IMR-90 (cell line): Measurements from ENCODE around the gene DACH1. TPM values are rescaled to one million over a fixed set of nuclear protein-coding genes. Genes with fewer than 3 reads are reported as not detected.

Experiments
- ATAC-seq: fragments of 200-7000 bp; cut with Tn5 transposase; 2 replicates; pipeline ENCODE4 v1.9.1; 2020; ENCODE audit warnings: low read depth, mild to moderate bottlenecking, moderate library complexity
- BruUV-seq: library from RNA; stranded (reverse); fragments of 400-500 nt; replicated peaks from 2 replicates; lab custom pipeline; 2021; lab: Mats Ljungman, UMichigan
- CTCF ChIA-PET: fragments of 300-600 bp; formaldehyde crosslinking; extraction: SDS; loops from one replicate; lab custom pipeline; 2021; ENCODE audit warnings: antibody characterized with exemption; lab: Yijun Ruan, JAX
- POLR2A ChIA-PET: fragments of 300-600 bp; sonication (Branson Sonifier 250); formaldehyde crosslinking; loops from one replicate; lab custom pipeline; 2022; ENCODE audit warnings: antibody characterized with exemption; ENCODE audit not compliant: unreplicated experiment; lab: Charles Lee
- DNase-seq: peaks from one replicate; pipeline ENCODE4 v3.0.0; 2013
- H2AFZ ChIP-seq: replicated peaks from 2 replicates; pipeline ENCODE3; 2013; ENCODE audit warnings: low read length, mild to moderate bottlenecking; ENCODE audit not compliant: poor library complexity
- H2AK5ac ChIP-seq: 2 replicates; pipeline ENCODE4 v1.6.1; 2013; ENCODE audit warnings: low read depth, low read length, inconsistent platforms
- H2AK9ac ChIP-seq: replicated peaks from 2 replicates; pipeline ENCODE3; 2013; ENCODE audit warnings: mild to moderate bottlenecking, low read depth, low read length, moderate library complexity; ENCODE audit not compliant: poor library complexity
- H2BK120ac ChIP-seq: 2 replicates; pipeline ENCODE4 v1.6.1; 2013; ENCODE audit warnings: low read depth, low read length, inconsistent platforms
- H2BK15ac ChIP-seq: 3 replicates; pipeline ENCODE4 v1.6.1; 2013; ENCODE audit warnings: low read depth, low read length, inconsistent platforms
- H2BK20ac ChIP-seq: 2 replicates; pipeline ENCODE4 v1.6.1; 2013; ENCODE audit warnings: low read depth, mild to moderate bottlenecking, inconsistent platforms, low read length, moderate library complexity
- H2BK5ac ChIP-seq: 2 replicates; pipeline ENCODE4 v1.6.1; 2013; ENCODE audit warnings: mild to moderate bottlenecking, low read depth, low read length, inconsistent platforms; ENCODE audit not compliant: poor library complexity, severe bottlenecking
- H3K14ac ChIP-seq: replicated peaks from 2 replicates; pipeline ENCODE4 v1.6.1; 2013; ENCODE audit warnings: low read depth, low read length, inconsistent platforms
- H3K18ac ChIP-seq: 2 replicates; pipeline ENCODE4 v1.6.1; 2013; ENCODE audit warnings: low read depth, low read length, control low read depth
- H3K23ac ChIP-seq: 2 replicates; pipeline ENCODE4 v1.6.1; 2013; ENCODE audit warnings: low read depth, low read length, inconsistent platforms
- H3K27ac ChIP-seq: 2 replicates; pipeline ENCODE4 v1.5.1; 2013; ENCODE audit warnings: mild to moderate bottlenecking, control low read depth, low read length; ENCODE audit not compliant: insufficient read depth
- H3K27me3 ChIP-seq: 2 replicates; pipeline ENCODE4 v1.6.1; 2013; ENCODE audit warnings: low read length; ENCODE audit not compliant: control insufficient read depth, insufficient read depth
- H3K36me3 ChIP-seq: 2 replicates; pipeline ENCODE4 v1.6.1; 2013; ENCODE audit warnings: low read length, mixed read lengths; ENCODE audit not compliant: control insufficient read depth, insufficient read depth
- H3K4ac ChIP-seq: 2 replicates; pipeline ENCODE4 v1.6.1; 2013; ENCODE audit warnings: low read depth, low read length, inconsistent platforms
- H3K4me1 ChIP-seq: 2 replicates; pipeline ENCODE4 v1.6.1; 2013; ENCODE audit warnings: low read length, mixed read lengths; ENCODE audit not compliant: control insufficient read depth, insufficient read depth
- H3K4me2 ChIP-seq: 2 replicates; pipeline ENCODE4 v1.6.1; 2013; ENCODE audit warnings: low read depth, mild to moderate bottlenecking, control low read depth, low read length, moderate library complexity
- H3K4me3 ChIP-seq: 2 replicates; pipeline ENCODE4 v1.5.1; 2013; ENCODE audit warnings: low read depth, mild to moderate bottlenecking, control low read depth, low read length, moderate library complexity; ENCODE audit not compliant: insufficient read depth
- H3K56ac ChIP-seq: 2 replicates; pipeline ENCODE4 v1.6.1; 2013; ENCODE audit warnings: low read length, inconsistent platforms; ENCODE audit not compliant: insufficient read depth; ENCODE audit errors: extremely low read depth
- H3K79me1 ChIP-seq, 2 experiments: 2 replicates each; pipeline ENCODE4 v1.6.1; 2013; ENCODE audit warnings: low read length in 2 of 2, inconsistent platforms in 1 of 2, low read depth in 1 of 2
- H3K9ac ChIP-seq: 2 replicates; pipeline ENCODE4 v1.6.1; 2013; ENCODE audit warnings: low read depth, low read length, control low read depth
- H3K9me1 ChIP-seq: 2 replicates; pipeline ENCODE4 v1.6.1; 2013; ENCODE audit warnings: low read length, inconsistent platforms; ENCODE audit not compliant: insufficient read depth
- H3K9me3 ChIP-seq: 2 replicates; pipeline ENCODE4 v1.6.1; 2013; ENCODE audit warnings: low read length; ENCODE audit not compliant: control insufficient read depth, insufficient read depth
- H4K20me1 ChIP-seq: 2 replicates; pipeline ENCODE4 v1.6.1; 2013; ENCODE audit warnings: low read length, inconsistent platforms; ENCODE audit not compliant: insufficient read depth
- H4K5ac ChIP-seq: 2 replicates; pipeline ENCODE4 v1.6.1; 2013; ENCODE audit warnings: mild to moderate bottlenecking, low read depth, low read length, control low read depth
- H4K8ac ChIP-seq, 2 experiments: 2 replicates each; pipeline ENCODE4 v1.6.1; 2013; ENCODE audit warnings: low read depth in 2 of 2, low read length in 2 of 2, control low read depth in 1 of 2, inconsistent platforms in 1 of 2
- H4K91ac ChIP-seq: 2 replicates; pipeline ENCODE4 v1.6.1; 2013; ENCODE audit warnings: low read depth, low read length, inconsistent platforms; ENCODE audit not compliant: insufficient read depth
- MAFK ChIP-seq: IDR thresholded peaks from 2 replicates; pipeline ENCODE4 v1.6.1; 2012; ENCODE audit warnings: low read depth, low read length, improper control_type of control experiment
- MAZ ChIP-seq: IDR thresholded peaks from 2 replicates; pipeline ENCODE4 v1.6.1; 2012; ENCODE audit warnings: low read depth, mild to moderate bottlenecking, low read length, improper control_type of control experiment, moderate library complexity, borderline replicate concordance
- SMC3 ChIP-seq: fragments of 150-350 bp; IDR thresholded peaks from 2 replicates; pipeline ENCODE4 v1.6.1; 2016; ENCODE audit warnings: low read depth, mild to moderate bottlenecking, antibody characterized with exemption, low read length, moderate library complexity
- WGBS, 2 experiments: methylation state at CpG; one replicate each; pipeline versions ENCODE4 v1.1.5 to v1.1.7; 2013; ENCODE audit warnings: missing lambda C conversion rate in 2 of 2; ENCODE audit not compliant: insufficient read length in 1 of 2; ENCODE audit errors: extremely low coverage in 2 of 2; 5-methylcytosine and 5-hydroxymethylcytosine counted together
- dilution Hi-C: fragments of 300-500 bp; cut with HindIII; formaldehyde crosslinking; loops from one replicate; pipeline ENCODE4 v1.14.3; 2018; ENCODE audit warnings: low sequenced_read_pairs; ENCODE audit not compliant: unreplicated experiment
- in situ Hi-C: fragments of 300-500 bp; cut with MboI; formaldehyde crosslinking; loops from 3 replicates; pipeline ENCODE4 v1.14.3; 2019; ENCODE audit warnings: low sequenced_read_pairs, inconsistent platforms, mixed read lengths
- intact Hi-C: fragments of 100-400 bp; cut with micrococcal nuclease; formaldehyde crosslinking; loops from 2 replicates; pipeline ENCODE4 v1.10.0; 2022
- polyA plus RNA-seq, 3 experiments: library from polyadenylated mRNA; depleted of rRNA; stranded (reverse); fragments of >200 nt; gene quantifications; 2 replicates each; pipeline ENCODE4 v1.2.3, GENCODE V29; 2012; ENCODE audit warnings: low replicate concordance in 1 of 3
- total RNA-seq: library from RNA; depleted of rRNA; stranded (reverse); fragments of >200 nt; gene quantifications from 2 replicates; pipeline ENCODE4 v1.2.3, GENCODE V29; 2012

DACH1 gene
- total and polyA plus RNA-seq, 2 of the 4 experiments (the other 2 are of a cell fraction): not detected

DNA sequence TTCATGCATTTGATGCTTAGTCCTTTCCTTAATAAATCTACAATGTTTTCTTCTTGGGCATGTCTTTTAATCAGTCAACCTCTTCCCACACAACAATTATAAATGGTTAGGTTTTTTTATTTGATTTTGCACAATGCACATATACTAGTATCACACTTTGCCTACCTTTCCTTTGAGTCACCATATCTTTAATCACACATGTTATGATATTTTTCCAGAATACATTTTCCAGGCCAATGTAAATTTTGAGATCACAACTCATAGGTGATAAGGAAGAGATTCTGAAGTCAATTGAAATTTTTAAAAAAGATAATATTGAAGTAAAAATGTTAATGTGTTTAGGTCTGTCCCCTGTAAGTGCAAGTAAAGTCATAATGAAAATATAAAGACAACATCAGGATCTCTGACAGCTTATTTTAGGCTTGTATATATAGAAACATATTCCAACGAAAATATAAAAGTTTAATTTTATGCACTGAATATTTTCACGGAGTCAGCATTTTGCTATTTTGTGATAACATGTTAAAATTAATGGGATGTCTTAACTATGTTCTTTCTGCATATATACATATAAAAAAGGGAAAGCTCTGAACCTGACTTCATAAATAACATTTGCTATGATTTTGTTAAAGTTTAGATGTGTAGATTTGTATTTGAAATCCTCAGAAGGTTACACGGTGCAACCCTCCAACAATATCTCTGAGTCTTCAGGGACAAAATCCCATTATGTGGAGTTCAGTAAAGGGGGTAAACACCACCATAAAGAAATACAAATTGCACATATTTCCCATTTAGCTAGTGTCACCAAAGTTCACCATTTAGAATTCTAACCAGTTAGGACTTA lies 351.9 kb downstream of the DACH1 start:
- DNase-seq (no peak), ATAC-seq (no peak)
- ChIA-PET POLR2A (no interaction called here), CTCF (no interaction called here)
- Histone ChIP-seq H2AK9ac (no peak overlapping the region), H3K27ac (no peak overlapping the region), H2BK15ac (no peak overlapping the region), H3K9me3 (no peaks in the 10 kb centered on the region), H3K4me1 (no peaks in the 10 kb centered on the region), H3K27me3 (no peaks in the 10 kb centered on the region), H4K20me1 (no peaks in the 10 kb centered on the region), H3K79me1 (no peaks in the 10 kb centered on the region), H3K36me3 (no peaks in the 10 kb centered on the region), H3K9ac (no peak overlapping the region), H3K4ac (no peak overlapping the region), H2BK120ac (no peak overlapping the region), H3K4me2 (no peak overlapping the region), H3K9me1 (no peaks in the 10 kb centered on the region), H4K5ac (no peak overlapping the region), H2AFZ (no peak overlapping the region), H4K8ac (no peak overlapping the region), H3K23ac (no peak overlapping the region), H2BK20ac (no peak overlapping the region), H3K14ac (no peak overlapping the region), H4K91ac (no peak overlapping the region), H3K4me3 (no peak overlapping the region), H3K56ac (no peak overlapping the region), H2AK5ac (no peak overlapping the region), H3K18ac (no peak overlapping the region), H2BK5ac (no peak overlapping the region)
- dilution Hi-C loops: no loop called here
- intact Hi-C loops: no loop called here
- WGBS, 2 experiments: no CpG with 5 or more reads among the region's 3 CpGs
- in situ Hi-C loops: no loop called here
- BruUV-seq: no TSS peak
- TF ChIP-seq SMC3: no peak
- TF ChIP-seq MAZ: no peak
- peak; percentile 63 for TF ChIP-seq MAFK
